Medulla oblongata (tissue), 1 donor: Measurements from ENCODE around the gene CEP41.
A peak's percentile ranks its signal among the peaks of the same experiment; 100 is the strongest.
"Not testable (repeated sequence)": the region's sequence is repeated elsewhere in the genome, so short reads cannot be mapped to it uniquely, and the experiment has no call there.

Source experiments
- DNase-seq: peaks from one replicate; pipeline ENCODE4 v3.0.0-alpha.2; 2015; ENCODE audit errors: extremely low spot score

CEP41 gene

DNA sequence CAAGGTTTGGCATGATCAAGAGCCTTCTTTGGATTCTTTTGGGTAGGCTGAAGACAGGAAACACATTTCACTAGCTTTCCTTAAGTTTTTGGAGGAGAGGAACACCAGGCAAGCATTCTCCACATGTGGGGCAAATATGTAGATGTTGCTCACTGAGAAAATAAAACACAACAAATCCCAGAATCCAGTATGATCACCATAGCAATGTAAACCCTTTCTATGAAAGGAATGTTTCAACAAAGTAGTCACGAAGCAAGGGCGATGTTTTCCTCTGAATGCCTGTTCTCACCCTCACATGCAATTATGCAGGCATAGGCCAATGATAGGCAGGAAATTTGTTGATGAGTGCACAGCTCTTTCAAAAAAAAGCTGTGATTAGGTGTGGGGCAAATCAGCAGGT is 20.5 kb upstream of the CEP41 start:
- no peak for DNase-seq

DNA sequence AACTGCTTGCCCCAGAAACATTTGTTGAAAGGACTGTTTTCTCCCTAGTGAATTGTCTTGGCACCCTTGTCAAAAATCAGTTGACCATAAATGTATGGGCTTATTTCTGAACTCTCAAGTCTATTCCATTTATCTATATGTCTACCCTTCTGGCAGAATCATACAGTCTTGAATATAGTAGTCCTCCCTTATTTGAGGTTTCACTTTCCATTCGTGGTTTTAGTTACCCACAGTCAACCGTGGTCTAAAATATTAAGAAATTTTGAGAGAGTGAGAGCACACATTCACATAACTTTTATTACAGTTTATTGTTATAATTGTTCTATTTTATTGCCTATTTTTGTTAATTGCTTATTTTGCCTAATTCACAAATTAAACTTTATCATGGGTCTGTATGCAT is 17.4 kb upstream of the CEP41 start:
- DNase-seq: no peak

DNA sequence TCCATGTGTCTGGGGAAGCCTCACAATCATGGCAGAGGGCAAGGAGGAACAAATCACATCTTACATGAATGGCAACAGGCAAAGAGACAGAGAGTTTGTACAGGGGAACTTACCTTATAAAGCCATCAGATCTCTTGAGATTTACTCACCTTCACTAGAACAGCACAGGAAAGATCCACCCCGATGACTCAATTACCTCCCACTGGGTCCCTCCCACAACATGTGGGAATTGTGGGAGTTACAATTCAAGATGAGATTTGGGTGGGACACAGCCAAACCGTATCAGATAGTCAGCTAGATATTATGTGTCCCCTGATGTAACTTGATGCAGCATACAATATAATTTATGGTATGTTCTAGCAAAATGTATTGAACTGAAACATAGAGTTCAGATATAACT is 14.1 kb upstream of the CEP41 start:
- DNase-seq: no peak

DNA sequence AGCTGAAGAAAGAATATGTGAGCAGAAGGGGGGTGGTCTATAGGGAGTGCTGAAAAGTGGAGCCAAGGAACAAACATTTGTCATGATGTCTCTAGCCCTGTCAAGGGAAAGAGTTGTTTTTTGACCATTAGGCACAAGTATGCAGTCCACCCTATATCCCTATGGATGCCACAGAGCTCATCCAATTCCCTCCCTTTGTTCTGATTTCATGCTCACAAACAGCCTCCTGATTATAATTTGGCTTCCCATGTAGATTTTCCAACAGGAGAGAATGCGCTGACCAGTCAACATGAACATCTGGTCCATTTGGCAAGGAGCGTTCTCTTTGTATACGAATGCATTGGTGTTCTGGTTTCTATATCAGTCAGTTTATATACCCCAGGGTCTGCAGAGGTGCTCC is 12.1 kb upstream of the CEP41 start:
- DNase-seq: no peak

DNA sequence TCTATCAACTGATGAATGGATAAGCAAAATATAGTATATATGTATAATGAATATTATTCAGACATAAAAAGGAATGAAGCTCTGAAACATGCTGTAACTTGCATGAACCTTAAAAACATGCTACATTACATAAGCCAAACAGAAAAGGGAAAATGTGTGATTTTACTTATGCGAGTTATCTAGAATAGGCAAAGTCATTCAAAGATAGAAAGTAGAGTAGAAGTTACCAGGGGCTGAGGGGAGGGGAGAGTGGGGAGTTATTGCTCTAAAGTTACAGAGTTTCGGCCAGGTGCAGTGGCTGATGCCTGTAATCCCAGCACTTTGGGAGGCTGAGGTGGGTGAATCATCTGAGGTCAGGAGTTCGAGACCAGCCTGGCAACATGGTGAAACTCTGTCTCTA is 10.5 kb upstream of the CEP41 start:
- DNase-seq: not testable (repeated sequence)

DNA sequence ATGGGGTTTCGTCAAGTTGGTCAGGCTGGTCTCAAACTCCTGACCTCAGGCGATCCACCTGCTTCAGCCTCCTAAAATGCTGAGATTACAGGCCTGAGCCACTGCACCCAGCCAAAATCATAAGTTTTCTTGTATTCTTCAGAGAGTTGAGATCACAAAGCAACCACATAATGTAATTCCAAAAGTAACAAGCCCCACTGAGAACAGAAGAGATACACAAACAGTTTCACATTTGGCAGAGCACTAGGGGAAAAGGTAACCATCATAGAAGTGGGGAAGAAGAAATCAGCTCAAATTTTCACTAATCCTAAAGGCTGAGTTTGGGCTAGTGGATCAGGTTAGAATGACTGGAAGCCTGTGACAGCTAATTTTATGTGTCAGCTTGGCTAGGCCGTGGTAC is 5.4 kb upstream of the CEP41 start:
- DNase-seq: no peak

DNA sequence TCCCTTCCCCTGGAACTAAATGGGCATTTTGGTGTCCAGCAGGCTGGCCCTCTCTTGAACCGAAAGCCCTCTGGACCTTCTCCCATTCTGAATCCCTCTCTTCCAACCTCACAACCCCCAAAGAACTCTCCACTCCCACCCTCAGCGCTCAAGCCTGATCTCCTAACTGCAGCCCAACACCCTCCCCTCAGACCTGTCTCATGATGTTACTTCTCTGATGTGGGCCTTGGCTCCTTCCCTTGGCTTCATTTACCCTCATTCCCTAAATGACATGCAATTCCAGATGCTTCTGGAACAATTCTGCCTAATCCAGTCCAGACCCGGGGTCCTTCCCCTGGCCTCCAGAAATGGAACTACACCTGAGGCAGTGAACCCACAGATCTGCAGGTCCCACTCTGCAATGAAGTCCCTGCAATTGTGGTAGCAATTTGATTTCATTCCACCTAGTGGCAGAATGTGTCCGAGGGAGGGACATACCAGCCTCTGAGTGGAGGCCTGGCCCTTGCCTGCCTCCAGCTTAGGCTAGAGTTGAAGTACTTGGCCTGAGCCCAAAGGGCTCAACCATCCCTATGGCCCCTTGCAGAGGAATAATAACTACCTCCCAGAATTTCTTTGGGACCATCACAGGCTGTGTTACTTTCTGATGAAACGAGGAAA is 4.1 kb upstream of the CEP41 start:
- no peak for DNase-seq

DNA sequence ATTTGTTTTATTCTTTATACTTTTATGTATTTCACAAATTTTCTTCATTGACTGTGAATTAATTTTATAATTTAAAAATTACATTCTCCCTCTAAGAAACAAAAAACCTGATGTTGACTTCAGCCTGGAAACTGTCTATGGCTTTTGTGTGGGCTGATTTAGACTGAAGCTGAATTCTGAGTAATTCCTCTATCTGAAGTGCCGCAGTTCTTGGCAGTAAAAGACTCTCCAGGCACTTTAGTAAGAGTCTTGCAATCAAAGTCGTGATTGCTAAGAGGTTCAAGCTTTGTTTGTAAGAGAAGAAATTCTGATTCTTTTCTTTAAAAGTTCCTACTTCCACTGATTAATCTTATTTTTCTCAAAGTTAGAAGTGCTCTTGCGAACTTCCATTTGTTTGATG is 3.4 kb upstream of the CEP41 start:
- peak; percentile 20 for DNase-seq

DNA sequence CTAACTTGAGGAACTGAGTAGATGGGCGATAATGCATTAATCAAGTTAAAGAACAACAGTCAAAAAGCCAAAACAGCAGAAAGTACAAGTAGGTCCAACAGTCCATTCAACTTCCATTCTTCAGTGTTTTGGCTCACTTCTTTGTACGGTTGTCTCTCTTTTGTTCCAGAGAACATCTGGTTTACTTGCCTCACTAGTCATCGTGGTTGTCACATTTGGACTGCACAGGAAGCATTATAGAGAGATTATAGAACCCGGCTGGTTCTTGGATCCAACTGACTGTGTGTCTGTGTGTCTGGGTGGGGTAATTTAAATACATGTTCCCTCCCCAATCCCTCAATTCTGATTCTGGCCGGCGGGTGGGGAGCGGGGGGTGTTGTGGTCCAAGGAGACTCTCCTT is 1.8 kb upstream of the CEP41 start:
- DNase-seq: no peak

DNA sequence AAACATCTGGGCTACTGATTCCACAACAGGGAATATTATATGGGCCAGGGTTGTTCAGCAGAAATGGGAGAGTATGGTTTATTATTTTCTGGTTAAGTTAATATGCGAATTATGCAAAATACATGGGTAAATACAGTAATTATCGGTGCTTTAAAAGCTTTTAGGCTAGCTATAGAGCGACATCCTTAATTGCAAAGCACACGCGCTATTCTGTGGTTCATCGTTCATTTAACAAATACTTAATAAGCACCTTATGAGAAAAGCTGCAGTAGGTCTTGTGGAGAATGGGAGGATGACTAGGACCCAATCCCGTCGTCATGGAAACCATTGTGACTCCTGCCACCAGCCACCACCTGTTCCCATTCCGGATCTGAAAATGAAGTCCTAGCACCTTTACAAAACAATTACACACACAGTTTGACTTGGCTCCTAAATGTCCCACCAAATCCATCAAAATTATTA is 623 bp upstream of the CEP41 start:
- peak; percentile 38 for DNase-seq

DNA sequence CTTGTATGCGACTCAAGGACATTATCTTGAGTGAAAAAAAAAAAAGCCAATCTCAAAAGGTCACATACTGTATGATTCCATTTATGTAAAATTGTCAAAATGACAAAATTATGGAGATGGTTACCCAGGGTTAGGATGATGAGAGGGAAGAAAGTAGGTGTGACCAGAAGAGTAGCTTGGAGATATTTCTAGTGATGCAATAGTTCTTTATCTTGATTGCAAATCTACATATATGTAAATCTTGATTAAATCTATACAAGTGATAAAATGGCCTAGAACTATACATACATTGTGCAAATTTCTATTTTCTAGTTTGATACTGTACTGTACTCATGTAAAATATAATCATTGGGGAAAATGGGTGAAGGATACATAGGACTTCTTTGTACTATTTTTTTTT is 4.6 kb downstream of the CEP41 start:
- DNase-seq: no peak

DNA sequence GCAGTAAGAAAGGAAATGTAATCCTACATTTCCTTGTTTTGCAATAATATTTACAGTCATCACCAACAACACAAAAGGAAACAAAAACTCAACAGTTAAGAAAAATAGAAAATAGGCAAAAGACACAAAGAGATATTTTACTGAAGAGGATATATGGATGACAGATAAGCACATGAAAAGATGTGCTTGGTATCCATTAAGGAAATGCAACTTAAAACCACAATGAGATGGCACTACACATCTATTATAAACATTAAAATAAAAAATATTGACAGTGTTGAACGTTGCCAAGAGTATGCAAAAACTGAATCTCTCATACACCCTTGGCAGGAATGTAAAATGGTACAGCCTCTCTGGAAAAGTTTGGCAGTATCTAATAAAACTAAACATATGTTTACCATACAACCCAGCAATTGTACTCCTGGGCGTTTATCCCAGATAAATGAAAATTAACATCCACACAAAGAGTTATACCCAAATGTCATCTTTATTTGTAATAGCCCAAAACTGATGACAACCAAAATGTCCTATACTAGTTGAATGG is 5.4 kb downstream of the CEP41 start:
- no peak for DNase-seq

DNA sequence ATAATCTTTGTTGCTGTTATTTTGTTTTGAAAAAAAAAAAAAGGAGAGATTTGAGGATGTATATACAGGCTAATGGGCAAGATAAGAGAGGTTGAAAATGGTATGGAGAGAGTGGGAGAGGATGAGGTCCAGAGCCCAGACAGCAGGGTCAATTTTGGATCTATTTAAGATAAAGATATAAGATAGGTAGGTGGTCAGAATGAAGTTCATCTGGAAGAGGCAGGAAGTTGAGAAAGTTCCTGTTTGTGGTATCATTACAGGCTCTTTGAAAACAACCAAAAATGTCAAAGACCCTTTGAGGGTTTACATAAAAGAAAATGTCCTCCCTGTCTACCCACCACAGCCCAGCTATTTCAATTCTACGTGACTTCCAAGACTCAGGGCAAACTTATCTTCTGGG is 7.5 kb downstream of the CEP41 start:
- no peak for DNase-seq

DNA sequence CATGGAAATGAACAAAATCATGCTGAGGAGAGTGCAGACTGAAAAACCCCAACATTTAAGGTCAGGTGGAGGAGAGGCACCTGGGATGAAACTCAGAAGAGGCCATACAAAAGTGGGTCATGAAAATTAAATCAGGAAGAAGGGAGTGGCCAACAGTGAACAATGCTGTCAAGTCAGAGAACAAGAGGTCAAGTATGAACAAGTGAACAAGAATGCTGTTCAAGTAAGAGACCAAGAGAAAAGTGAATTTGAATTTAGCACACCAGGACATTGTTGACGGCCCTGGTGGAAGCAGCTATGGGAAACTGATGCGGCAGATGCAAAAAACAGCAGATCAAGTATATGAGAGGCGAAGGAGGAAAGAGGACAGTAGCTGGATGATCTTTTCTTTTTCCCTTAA is 7.9 kb downstream of the CEP41 start:
- DNase-seq: no peak

DNA sequence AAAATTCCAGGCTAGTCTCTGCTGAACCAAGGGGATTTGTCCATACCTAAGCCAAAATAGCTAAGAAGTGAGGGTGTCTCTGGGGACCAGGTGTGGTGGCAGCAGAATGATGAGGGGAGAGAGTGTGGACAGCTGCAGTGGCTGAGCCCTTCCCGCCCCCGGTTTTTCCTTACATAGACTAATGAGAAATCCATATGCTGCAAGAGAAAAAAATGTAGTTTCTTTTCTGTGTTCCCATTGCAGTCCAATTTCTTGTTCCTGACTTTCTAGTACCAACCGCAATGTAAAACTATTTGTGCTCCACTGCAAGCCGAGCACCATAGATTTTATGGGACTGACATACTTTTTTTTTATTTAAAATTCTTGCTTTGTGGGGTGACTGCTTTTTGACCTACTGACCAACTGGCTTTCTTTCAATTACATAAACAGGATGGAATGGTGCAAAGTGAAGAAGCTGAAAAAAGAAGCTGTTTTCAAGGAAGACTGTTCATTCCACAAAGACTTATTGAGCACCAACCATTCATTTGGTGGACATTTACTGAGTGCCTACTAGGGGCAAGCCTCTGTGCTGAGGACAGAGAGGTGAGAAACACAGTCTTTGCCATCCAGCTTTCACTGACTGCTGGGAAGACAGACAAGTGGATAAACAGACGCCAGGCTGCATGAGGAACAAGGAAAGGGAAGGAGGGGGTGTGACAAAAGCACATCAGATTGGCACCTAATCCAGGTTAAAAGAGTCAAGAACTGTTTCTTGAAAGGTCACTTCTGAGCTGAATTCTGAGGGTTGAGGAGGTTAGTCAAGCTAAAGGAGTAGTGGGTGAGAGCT is 9.8 kb downstream of the CEP41 start:
- no peak for DNase-seq

DNA sequence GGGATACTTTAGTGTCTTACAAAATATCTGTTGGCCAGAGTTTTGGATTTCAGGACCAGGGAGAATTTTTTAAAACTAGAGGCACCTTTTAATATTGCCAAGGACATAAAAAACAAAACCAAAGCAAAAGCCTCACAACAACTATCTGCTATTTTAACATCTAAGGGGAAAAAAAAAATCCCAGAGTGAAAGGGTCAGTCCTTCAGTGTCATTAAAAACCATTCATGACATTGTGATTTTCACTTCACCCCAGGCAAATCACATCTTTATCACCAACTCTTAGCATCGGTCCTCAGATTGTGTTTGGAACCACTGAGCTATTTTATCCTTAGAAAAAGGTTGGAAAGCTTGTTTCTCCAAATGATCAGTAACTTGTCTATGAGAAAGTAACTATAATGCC is 10.7 kb downstream of the CEP41 start:
- no peak for DNase-seq

DNA sequence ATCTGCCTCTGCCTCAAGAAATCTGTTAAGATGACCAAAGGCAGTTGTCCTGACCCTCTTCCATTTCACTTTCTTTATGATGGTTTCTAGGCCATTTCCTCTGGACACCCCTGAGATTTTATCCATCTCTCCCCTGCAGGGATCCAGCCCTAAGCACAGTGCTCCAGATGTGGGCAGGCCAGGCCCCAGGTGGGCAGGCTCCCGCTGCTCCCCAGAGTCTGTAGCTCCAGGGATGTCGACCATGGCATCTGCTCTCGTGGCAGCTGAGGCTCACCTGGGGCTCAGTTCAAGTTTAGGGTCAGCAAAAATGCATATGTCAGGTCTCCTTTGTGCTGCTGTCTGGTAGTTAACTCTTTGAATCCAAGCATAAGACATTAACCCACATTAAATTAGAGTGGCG is 11.8 kb downstream of the CEP41 start:
- no peak for DNase-seq

DNA sequence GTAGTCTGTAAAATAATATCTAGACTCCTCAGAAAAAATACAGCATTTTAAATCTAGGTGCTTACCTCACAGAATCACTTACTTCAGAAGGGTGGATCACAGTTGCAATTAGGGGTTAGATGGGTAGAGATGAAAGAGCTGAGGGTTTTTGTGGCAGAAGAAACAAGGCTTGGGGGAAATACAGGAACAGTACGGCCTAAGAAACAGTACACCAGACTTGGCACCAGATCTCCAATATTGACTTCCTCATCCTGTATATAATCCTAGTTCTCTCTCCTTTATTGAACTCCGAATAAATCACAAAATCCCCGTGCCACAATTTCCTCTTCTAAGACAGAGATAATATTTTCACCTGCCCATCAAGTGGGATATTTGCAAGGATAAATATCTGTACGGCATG is 14.3 kb downstream of the CEP41 start:
- no peak for DNase-seq

DNA sequence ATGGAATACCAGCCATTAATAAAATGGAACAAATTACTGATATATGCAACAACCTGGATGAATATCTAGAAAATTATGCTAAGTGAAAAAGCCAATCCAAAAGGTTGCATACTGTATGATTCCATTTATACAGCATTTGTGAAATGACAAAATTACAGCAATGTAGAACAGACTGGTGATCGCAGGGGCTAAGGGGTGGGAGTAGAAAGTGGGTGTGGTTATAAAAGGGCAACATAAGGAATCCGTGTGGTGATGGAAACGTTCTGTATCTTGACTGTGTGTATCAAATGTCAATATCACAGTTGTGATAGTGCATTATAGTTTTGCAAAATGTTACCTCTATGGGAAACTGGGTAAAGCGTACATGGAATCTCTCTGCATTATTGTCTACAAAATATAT is 15.0 kb downstream of the CEP41 start:
- DNase-seq: no peak

DNA sequence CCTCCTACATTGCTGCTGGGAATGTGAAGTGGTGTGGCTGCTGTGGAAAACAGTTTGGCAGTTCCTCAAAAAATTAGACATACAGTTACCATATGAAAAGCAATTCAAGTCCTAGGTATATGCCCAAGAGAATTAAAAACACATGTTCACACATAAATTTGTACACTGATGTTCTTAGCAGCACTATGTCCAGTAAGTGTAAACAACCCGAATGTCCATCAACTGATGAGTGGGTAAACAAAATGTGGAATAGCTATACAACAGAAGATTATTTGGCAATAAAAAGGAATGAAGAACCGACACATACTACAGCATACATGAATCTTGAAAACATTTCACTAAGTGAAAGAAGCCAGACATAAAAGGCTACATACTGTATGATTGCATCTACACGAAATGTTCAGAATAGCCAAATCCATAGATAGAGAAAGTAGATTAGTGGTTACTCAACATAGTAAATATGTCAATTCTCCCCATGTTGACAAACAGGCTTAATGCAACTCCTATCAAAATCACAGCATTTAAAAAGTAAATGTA is 17.2 kb downstream of the CEP41 start:
- DNase-seq: no peak

DNA sequence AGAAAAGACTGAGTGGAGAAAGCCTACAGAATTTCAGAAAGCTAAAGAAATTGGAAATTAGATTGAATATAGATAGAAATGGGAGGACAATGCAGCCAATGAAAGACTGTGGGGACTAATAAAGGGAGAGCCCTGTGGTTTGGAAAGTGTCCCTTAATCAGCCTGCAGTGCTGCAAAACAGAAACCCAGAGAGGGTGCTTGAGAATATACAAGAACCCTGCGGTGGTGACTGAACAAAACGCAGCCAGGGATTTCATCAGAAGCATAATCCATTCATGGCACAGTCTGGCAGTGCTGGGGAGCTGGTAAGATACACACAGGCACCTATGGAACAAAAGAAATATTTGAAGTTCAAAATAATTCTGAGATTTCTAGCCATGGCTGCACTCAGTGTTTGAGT is 19.1 kb downstream of the CEP41 start:
- peak; percentile 65 for DNase-seq

DNA sequence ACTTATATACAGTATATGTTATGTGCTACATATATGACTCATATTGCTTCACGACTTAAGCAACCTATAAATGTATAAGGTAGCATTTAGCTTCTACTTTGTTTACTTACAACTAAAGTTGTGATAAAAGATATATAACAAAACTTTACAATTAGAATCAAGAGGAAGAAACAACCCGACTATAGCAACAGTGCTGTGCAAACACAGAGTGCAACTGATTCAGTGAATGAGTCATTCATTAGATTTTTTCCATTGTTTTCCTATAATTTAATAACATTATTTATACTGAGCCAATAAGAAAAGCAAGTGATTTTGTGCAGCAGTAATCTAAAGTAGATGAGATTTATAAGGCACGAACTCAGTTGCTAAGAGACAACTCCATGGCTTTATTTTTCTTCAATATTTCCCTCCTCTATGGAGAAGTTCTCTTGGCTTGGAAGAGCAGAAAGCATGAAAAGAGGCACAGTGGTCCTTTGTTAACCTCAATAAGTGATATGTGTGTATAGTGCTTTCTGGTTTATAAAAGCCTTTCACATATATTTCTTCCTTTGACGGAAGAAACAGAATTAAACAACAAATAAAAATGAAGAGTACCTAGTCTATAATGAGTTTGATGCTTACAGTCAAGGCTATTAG is 19.8 kb downstream of the CEP41 start:
- peak; percentile 74 for DNase-seq
